Measurements from ENCODE around the gene DRAXIN.

DRAXIN gene

DNA sequence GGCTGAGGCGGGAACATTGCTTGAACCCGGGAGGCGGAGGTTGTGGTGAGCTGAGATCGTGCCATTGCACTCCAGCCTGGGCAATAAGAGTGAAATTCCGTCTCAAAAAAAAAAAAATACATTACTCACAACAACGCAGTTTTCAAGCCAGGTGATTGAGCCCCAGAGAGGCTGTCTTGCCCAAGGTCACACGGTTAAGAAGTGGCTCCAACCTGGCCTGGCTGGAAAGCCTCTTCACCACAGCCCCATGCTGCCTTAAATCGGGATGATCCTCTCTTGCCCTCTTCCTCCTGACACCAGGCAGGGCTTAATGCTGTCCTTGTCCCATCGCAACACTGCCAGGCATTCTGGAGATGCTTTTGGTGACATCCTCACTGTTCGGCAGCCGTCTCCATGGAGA lies 21.6 kb downstream of the DRAXIN start:
- DNase-seq (ENCODE audit: low spot score): no peak
- TF ChIP-seq CTCF (IDR thresholded peaks at IDR 0.05; ENCODE audit: extremely low read depth, missing control alignments): no peak

- TF ChIP-seq CTCF (IDR thresholded peaks at IDR 0.05; ENCODE audit: extremely low read depth, missing control alignments): no peak
- DNase-seq (ENCODE audit: low spot score): no peak
Observed at GRCh38 chr1:11714831-11715575, 23.5 kb downstream of the DRAXIN start.

DNA sequence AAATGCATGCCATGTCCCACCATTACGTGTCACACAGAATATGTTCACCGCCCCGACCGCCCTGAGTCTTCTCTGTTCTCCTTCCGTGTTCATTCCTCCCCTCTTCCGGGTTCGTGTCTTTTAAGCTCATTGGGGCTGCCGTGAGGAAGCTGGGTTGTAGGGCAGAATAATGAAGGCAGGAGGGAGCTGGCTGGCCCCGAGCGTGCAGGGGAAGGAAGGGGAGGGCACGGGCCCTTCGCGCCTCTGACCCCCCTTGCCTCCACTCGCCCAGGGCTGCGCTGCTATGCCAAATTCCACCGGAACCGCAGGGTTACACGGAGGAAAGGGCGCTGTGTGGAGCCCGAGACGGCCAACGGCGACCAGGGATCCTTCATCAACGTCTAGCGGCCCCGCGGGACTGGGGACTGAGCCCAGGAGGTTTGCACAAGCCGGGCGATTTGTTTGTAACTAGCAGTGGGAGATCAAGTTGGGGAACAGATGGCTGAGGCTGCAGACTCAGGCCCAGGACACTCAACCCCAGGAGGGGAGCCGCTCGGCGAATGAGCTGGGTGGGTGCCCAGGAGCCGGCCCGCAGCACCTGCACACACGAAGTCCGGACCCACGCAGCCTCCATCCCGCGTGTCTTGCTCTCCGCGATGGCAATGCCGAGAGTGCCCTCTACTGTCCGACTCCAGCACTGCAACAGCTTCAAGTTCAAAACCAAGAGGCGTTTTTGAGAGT lies 28.0 kb downstream of the DRAXIN start:
- DNase-seq (ENCODE audit: low spot score): peak; percentile 73
- TF ChIP-seq CTCF (IDR thresholded peaks at IDR 0.05; ENCODE audit: extremely low read depth, missing control alignments): peak; percentile 99

DNA sequence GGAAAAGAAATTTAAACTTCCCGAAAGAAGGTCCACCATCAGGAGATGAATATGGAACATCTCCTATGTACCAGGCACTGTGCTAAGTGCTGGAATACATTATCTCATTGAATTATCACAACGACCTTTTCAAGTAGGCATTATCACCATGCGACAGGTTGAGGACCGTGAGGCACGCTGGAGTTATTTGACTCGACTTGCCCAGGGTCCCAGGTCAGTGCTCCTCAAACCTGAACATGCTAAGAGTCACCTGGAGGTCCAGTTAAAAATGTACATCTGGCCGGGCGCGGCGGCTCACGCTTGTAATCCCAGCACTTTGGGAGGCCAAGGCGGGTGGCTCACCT lies 28.5 kb downstream of the DRAXIN start:
- no peak for TF ChIP-seq CTCF (IDR thresholded peaks at IDR 0.05; ENCODE audit: extremely low read depth, missing control alignments)
- DNase-seq (ENCODE audit: low spot score): no peak

DNA sequence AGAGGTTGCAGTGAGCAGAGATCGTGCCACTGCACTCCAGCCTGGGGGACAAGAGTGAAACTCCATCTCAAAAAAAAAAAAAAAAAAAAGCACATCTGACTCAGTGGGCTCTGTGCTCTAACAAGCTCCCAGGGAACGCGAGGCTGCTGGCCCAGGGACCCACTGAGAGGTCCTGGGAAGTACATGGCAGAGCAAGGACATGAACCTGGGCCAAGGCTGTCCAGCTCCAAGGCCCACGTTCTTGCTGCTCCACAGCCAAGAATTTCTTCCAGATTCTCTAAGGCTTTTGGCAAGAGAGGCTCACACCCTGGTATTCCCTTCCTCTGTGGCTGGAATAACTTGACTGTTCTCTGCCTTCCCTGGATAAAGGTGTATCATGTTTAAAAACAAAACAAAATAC lies 29.0 kb downstream of the DRAXIN start:
- DNase-seq (ENCODE audit: low spot score): no peak
- no peak for TF ChIP-seq CTCF (IDR thresholded peaks at IDR 0.05; ENCODE audit: extremely low read depth, missing control alignments)

- TF ChIP-seq CTCF (IDR thresholded peaks at IDR 0.05; ENCODE audit: extremely low read depth, missing control alignments): no peak
- no peak for DNase-seq (ENCODE audit: low spot score)
Observed at GRCh38 chr1:11721311-11721710, 29.8 kb downstream of the DRAXIN start.

- no peak for TF ChIP-seq CTCF (IDR thresholded peaks at IDR 0.05; ENCODE audit: extremely low read depth, missing control alignments)
- no peak for DNase-seq (ENCODE audit: low spot score)
Observed at GRCh38 chr1:11722538-11722937, 31.0 kb downstream of the DRAXIN start.
